Psoas muscle (tissue), 8 donors: ENCODE measurements around the gene RPS29. TPM values are rescaled to one million over a fixed set of nuclear protein-coding genes. Genes with fewer than 3 reads are reported as not detected.

Experiments used
- ATAC-seq, 4 donors: fragments of 200-7000 bp; cut with Tn5 transposase; one replicate each; pipeline ENCODE4 v1.9.1; 2020; ENCODE audit warnings: moderate library complexity in 3 of 4, mild to moderate bottlenecking in 2 of 4
- DNase-seq, 2 donors: peaks; one replicate each; pipeline ENCODE4 v3.0.0-alpha.2; 2020
- H3K27ac ChIP-seq: fragments of 200-600 bp; one replicate; pipeline ENCODE4 v1.8.0; 2022
- H3K27me3 ChIP-seq, 3 donors: fragments of 200-600 bp in 1 of 3; one replicate each; pipeline versions ENCODE4 v1.6.1 to v1.8.0; 2013 to 2022; ENCODE audit warnings: low read length in 2 of 3, mild to moderate bottlenecking in 2 of 3, moderate library complexity in 1 of 3; ENCODE audit not compliant: insufficient read depth in 3 of 3
- H3K36me3 ChIP-seq, 2 donors: fragments of 200-600 bp in 1 of 2; one replicate each; pipeline versions ENCODE4 v1.6.1 to v1.8.0; 2013 to 2022; ENCODE audit warnings: low read depth in 1 of 2, mild to moderate bottlenecking in 1 of 2, moderate library complexity in 1 of 2; ENCODE audit not compliant: insufficient read depth in 1 of 2
- H3K4me1 ChIP-seq: fragments of 200-600 bp; one replicate; pipeline ENCODE4 v1.8.0; 2022
- H3K4me3 ChIP-seq: fragments of 200-600 bp; one replicate; pipeline ENCODE4 v1.8.0; 2022; ENCODE audit warnings: mild to moderate bottlenecking
- H3K9me3 ChIP-seq: fragments of 200-600 bp; one replicate; pipeline ENCODE4 v1.8.0; 2022
- CTCF ChIP-seq: fragments of 200-600 bp; IDR thresholded peaks from one replicate; pipeline ENCODE4 v1.8.0; 2022; ENCODE audit warnings: antibody characterized with exemption
- WGBS, 3 donors: extraction: QIAGEN DNeasy Blood & Tissue Kit; methylation state at CpG; one replicate each; pipeline versions ENCODE4 v1.1.6 to v1.1.7; 2013; 5-methylcytosine and 5-hydroxymethylcytosine counted together
- intact Hi-C, 2 donors: fragments of 100-400 bp; cut with DNase I; formaldehyde crosslinking; loops; one replicate each; pipeline versions ENCODE4 v1.11.0 to v1.14.2; 2022
- polyA plus RNA-seq, 3 donors: library from polyadenylated mRNA; stranded (reverse); fragments of 200-250 nt; gene quantifications; one replicate each; pipeline ENCODE4 v1.2.3, GENCODE V29; 2013
- total RNA-seq, 4 donors: library from RNA; stranded (reverse); fragmentation: NEBNext Ultra II Directional in 2 of 4; extraction: Animal tissue kit (Norgen Biotek cat#: 25700) in 2 of 4; gene quantifications; one replicate each; pipeline versions ENCODE4 v1.2.1 to v1.2.4, GENCODE V29; 2021 to 2023
- donor health status: healthy with polysubstance abuse.
- donor health status: DM: no; HTN: no; CAD: no; lungs with moderate emphysema.
- donor health status: Bipolar disorder and iron deficiency.
- donor health status: healthy.
- donor health status: DM: yes; HTN: yes; CAD: no.
- donor health status: DM: no; HTN: no; CAD: no.
- donor health status: DM: no; HTN: no; CAD: no.
- donor health status: DM: yes; HTN: yes; CAD: no.

The RPS29 gene
- total and polyA plus RNA-seq, 7 donors, result 835 to 3,711 (median 1,213) TPM

GRCh38 chr14:49582113-49582977 lies 3.8 kb downstream of the RPS29 start:
- Histone ChIP-seq H3K27me3 (no peaks in the 10 kb centered on the region), H3K4me3 (no peak overlapping the region), H3K4me1 (peaks cover 27% of the 10 kb centered on the region), H3K27ac (no peak overlapping the region), H3K36me3 (peaks cover 9 to 38% of the 10 kb centered on the region in 2 donors), H3K9me3 (no peaks in the 10 kb centered on the region)
- DNase-seq (no peak), ATAC-seq (no peak)
- TF ChIP-seq CTCF, result no peak
- WGBS, 3 donors, result 83 to 86% (median 85%) methylated on average over 4 of the region's 4 CpGs
- intact Hi-C loops, result no loop called here

DNA sequence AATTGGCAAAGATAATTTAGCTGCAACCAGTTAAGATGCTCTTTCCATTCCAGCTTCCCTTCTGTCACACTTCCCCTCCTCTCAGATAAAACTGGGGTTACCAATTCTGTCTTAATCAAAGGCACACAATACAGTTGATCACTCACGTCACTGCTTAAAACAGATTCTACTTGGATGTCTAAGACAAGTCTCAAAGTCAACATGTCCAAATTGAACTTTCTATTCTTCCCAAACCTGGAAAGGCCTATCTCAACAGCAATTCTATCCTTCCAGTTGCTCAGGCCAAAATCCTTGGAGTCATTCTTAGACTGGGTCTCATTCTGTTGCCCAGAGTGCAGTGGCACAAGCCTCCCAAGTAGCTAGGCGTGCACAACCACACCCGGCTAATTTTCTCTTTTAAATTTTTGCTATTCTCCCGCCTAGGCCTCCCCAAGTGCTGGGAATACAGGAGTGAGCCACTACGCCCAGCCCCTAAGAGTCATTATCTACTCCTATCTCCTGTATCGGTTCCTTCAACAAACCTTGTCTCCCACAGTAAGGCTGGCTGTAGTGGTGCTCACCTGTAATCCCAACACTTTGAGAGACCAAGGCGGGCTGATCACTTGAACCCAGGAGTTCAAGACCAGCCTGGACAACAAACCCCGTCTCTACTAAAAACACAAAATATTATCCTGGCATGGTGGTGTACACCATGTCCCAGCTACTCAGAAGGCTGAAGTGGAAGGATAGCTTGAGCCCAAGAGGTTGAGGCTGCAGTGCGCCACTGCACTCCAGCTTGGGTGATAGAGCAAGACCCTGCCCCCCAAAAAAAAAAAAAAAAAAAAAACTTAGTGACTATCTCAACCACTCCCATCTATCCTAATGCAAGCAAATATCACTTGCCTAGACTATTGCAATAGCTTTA lies 4.7 kb downstream of the RPS29 start:
- peaks cover 27% of the 10 kb centered on the region for H3K4me1 ChIP-seq
- DNase-seq, result no peak
- H3K4me3 ChIP-seq, result no peak overlapping the region
- intact Hi-C loops, result no loop called here
- H3K27ac ChIP-seq, result no peak overlapping the region
- no peak for TF ChIP-seq CTCF
- 72 to 85% (median 77%) methylated on average over 9 of the region's 9 CpGs for WGBS, 3 donors
- no peaks in the 10 kb centered on the region for H3K9me3 ChIP-seq
- peaks cover 9 to 47% of the 10 kb centered on the region in 2 donors for H3K36me3 ChIP-seq
- no peak for ATAC-seq
- no peaks in the 10 kb centered on the region for H3K27me3 ChIP-seq

DNA sequence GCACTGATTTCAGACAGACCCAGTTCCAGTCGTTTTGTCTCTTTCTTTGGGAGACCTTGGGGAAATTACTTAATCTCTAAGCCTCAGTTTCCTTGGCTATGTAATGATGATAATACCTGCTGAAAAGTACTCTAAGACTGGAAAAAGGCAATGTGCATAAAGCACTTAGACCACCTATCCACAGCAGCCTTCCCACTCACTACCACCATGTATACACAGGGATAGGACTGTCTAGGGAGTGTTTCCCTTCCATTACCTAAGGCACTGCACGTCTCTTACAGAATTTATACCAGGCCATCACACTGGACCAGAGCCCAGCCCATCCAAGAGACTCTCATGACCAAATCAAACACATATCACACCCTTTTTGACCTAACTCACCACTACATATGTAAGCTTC lies 6.3 kb downstream of the RPS29 start:
- Histone ChIP-seq H3K4me1 (peaks cover 25% of the 10 kb centered on the region), H3K4me3 (no peak overlapping the region), H3K9me3 (no peaks in the 10 kb centered on the region), H3K27me3 (no peaks in the 10 kb centered on the region), H3K36me3 (peaks cover 9 to 58% of the 10 kb centered on the region in 2 donors), H3K27ac (no peak overlapping the region)
- intact Hi-C loops, result no loop called here
- WGBS, 3 donors, result 78 to 87% (median 85%) methylated on average over 2 of the region's 2 CpGs
- ATAC-seq, result no peak
- TF ChIP-seq CTCF, result no peak
- no peak for DNase-seq

DNA sequence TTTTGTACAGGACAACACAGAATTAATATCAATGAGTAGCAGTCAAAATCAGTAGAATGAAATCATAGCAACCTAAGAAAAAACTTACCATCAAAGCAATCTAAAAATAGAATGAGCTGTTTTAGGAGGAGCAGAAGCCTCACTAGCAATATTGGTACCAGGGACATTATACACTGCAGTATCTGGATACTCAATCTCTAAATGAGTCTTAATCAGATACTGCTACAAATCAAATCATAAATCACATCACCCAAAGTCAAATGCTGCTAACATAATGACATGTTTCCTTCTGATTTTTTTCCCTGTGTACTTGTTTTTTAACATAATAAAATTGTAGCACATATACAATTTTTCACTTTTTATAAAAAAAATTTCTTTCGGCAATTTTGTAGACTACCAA lies 8.0 kb downstream of the RPS29 start:
- ATAC-seq (no peak), DNase-seq (no peak)
- Histone ChIP-seq H3K4me1 (peaks cover 14% of the 10 kb centered on the region), H3K27ac (no peak overlapping the region), H3K27me3 (no peaks in the 10 kb centered on the region), H3K4me3 (no peak overlapping the region), H3K36me3 (peaks cover 9 to 56% of the 10 kb centered on the region in 2 donors), H3K9me3 (no peaks in the 10 kb centered on the region)
- 98 to 100% (median 100%) methylated on average over 1 of the region's 1 CpG for WGBS, 3 donors
- no peak for TF ChIP-seq CTCF
- intact Hi-C loops, result no loop called here
